ENCODE data around the gene MSX1. TPM values are rescaled to one million over a fixed set of nuclear protein-coding genes. Genes with fewer than 3 reads are reported as not detected.
A peak's percentile ranks its signal among the peaks of the same experiment; 100 is the strongest.

The MSX1 gene
- total and polyA plus RNA-seq, 2 donors (not counting 3 experiments of a cell fraction or from before 2014, with no cell fraction given), result 5.0 to 6.2 TPM

- intact Hi-C loops (cut with micrococcal nuclease) (no loop called here), dilution Hi-C loops (cut with MboI; ENCODE audit: extremely low pct_ligation_motif_present, low sequenced_read_pairs) (no loop called here)
- no peak overlapping the region for H3K4me3 ChIP-seq (replicated peaks in 1 of 3; ENCODE audit: insufficient read depth in 1 of 3, low read depth in 1 of 3, low read length in 3 of 3)
- H3K9me1 ChIP-seq (replicated peaks; ENCODE audit: control insufficient read depth, extremely low read depth, insufficient read depth, low read length), result no peaks in the 10 kb centered on the region
- CTCF ChIA-PET, result no interaction called here
- TF ChIP-seq POLR2AphosphoS5 (IDR thresholded peaks at IDR 0.05; ENCODE audit: insufficient read depth, low read depth, low read length) (no peak), EZH2 (IDR thresholded peaks at IDR 0.05; ENCODE audit: borderline replicate concordance, low read depth, low read length, severe bottlenecking) (peak; percentile 27)
- no peaks in the 10 kb centered on the region for H4K20me1 ChIP-seq (replicated peaks; ENCODE audit: control insufficient read depth, extremely low read depth, insufficient read depth, low read length)
- H3K36me3 ChIP-seq (ENCODE audit: control insufficient read depth in 2 of 2, extremely low read depth in 1 of 2, insufficient read depth in 2 of 2, low read length in 2 of 2), result no peaks in the 10 kb centered on the region
- no peaks in the 10 kb centered on the region for H3K79me2 ChIP-seq (ENCODE audit: control insufficient read depth, insufficient read depth, low read length)
- POLR2A ChIA-PET, result no interaction called here
- H2AFZ ChIP-seq (ENCODE audit: low read depth, low read length), result no peak overlapping the region
- H3K27me3 ChIP-seq (ENCODE audit: control insufficient read depth in 2 of 2, insufficient read depth in 2 of 2, low read length in 2 of 2), result peaks cover 84% of the 10 kb centered on the region in 2 experiments
- DNase-seq (ENCODE audit: low read depth, low spot score) (no peak), FAIRE-seq (no peak)
- no peak overlapping the region for H3K9ac ChIP-seq (replicated peaks; ENCODE audit: extremely low read depth, insufficient read depth, low read length)
- no peaks in the 10 kb centered on the region for H3K4me1 ChIP-seq (ENCODE audit: control insufficient read depth, extremely low read depth, insufficient read depth, low read length)
- H3K4me2 ChIP-seq (ENCODE audit: insufficient read depth, low read length), result no peak overlapping the region
- no TSS peak for BruUV-seq (replicated peaks)
- H3K9me3 ChIP-seq (replicated peaks; ENCODE audit: control insufficient read depth, insufficient read depth, low read length), result no peaks in the 10 kb centered on the region
- H3K27ac ChIP-seq (ENCODE audit: insufficient read depth, low read depth, low read length), result no peak overlapping the region
These were observed 11.2 kb downstream of the MSX1 start for GRCh38 chr4:4870576-4871241.

DNA sequence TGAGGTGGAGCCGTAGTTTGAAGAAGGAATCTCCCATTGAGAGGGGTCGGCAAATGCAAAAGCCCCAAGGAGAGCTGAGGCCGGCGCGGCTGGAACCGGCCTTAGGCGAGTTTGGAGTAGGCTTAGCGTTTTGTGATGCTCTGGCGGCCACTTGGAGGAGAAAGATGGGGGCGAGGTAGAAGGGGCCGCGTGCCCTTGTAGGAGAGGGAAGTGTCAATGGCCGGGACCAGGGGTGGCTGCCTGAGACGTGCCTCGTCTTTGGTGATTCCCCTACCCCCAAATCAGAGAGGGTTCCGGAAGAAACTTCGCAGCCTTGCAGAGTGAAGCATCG, 11.7 kb downstream of the MSX1 start:
- dilution Hi-C loops (cut with MboI; ENCODE audit: extremely low pct_ligation_motif_present, low sequenced_read_pairs) (no loop called here), intact Hi-C loops (cut with micrococcal nuclease) (no loop called here)
- ChIA-PET CTCF (no interaction called here), POLR2A (no interaction called here)
- no peak overlapping the region for H2AFZ ChIP-seq (ENCODE audit: low read depth, low read length)
- H3K4me1 ChIP-seq (ENCODE audit: control insufficient read depth, extremely low read depth, insufficient read depth, low read length), result no peaks in the 10 kb centered on the region
- no peak overlapping the region for H3K9ac ChIP-seq (replicated peaks; ENCODE audit: extremely low read depth, insufficient read depth, low read length)
- no peaks in the 10 kb centered on the region for H4K20me1 ChIP-seq (replicated peaks; ENCODE audit: control insufficient read depth, extremely low read depth, insufficient read depth, low read length)
- no peak overlapping the region for H3K27ac ChIP-seq (ENCODE audit: insufficient read depth, low read depth, low read length)
- no TSS peak for BruUV-seq (replicated peaks)
- no peaks in the 10 kb centered on the region for H3K9me3 ChIP-seq (replicated peaks; ENCODE audit: control insufficient read depth, insufficient read depth, low read length)
- FAIRE-seq, result no peak
- no peak overlapping the region for H3K4me2 ChIP-seq (ENCODE audit: insufficient read depth, low read length)
- H3K79me2 ChIP-seq (ENCODE audit: control insufficient read depth, insufficient read depth, low read length), result no peaks in the 10 kb centered on the region
- peaks cover 79% of the 10 kb centered on the region in 2 experiments for H3K27me3 ChIP-seq (ENCODE audit: control insufficient read depth in 2 of 2, insufficient read depth in 2 of 2, low read length in 2 of 2)
- H3K9me1 ChIP-seq (replicated peaks; ENCODE audit: control insufficient read depth, extremely low read depth, insufficient read depth, low read length), result no peaks in the 10 kb centered on the region
- no peak for DNase-seq (ENCODE audit: low read depth, low spot score)
- H3K36me3 ChIP-seq (ENCODE audit: control insufficient read depth in 2 of 2, extremely low read depth in 1 of 2, insufficient read depth in 2 of 2, low read length in 2 of 2), result no peaks in the 10 kb centered on the region
- TF ChIP-seq, protein P1, sequence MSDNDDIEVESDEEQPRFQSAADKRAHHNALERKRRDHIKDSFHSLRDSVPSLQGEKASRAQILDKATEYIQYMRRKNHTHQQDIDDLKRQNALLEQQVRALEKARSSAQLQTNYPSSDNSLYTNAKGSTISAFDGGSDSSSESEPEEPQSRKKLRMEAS (IDR thresholded peaks at IDR 0.05; ENCODE audit: insufficient read depth, insufficient read length), result no peak
- TF ChIP-seq FOS (IDR thresholded peaks at IDR 0.05; ENCODE audit: borderline replicate concordance, insufficient read depth, low read length) (no peak), EZH2 (IDR thresholded peaks at IDR 0.05; ENCODE audit: borderline replicate concordance, low read depth, low read length, severe bottlenecking) (no peak), POLR2A (IDR thresholded peaks at IDR 0.05; ENCODE audit: low read depth, low read length) (no peak), MYC (IDR thresholded peaks at IDR 0.05; ENCODE audit: low read depth, low read length) (no peak), CTCF (IDR thresholded peaks at IDR 0.05; ENCODE audit: extremely low read depth in 1 of 2, insufficient read depth in 1 of 2, low read depth in 1 of 2, low read length in 2 of 2) (no peak), JUN (IDR thresholded peaks at IDR 0.05; ENCODE audit: borderline replicate concordance, insufficient read depth, insufficient read length, low read depth) (no peak), POLR2AphosphoS5 (IDR thresholded peaks at IDR 0.05; ENCODE audit: insufficient read depth, low read depth, low read length) (no peak), GATA2 (IDR thresholded peaks at IDR 0.05; ENCODE audit: insufficient read depth, insufficient read length, low read depth, low read length) (no peak)
- H3K4me3 ChIP-seq (replicated peaks in 1 of 3; ENCODE audit: insufficient read depth in 1 of 3, low read depth in 1 of 3, low read length in 3 of 3), result no peak overlapping the region
